Type B pancreatic cell (in vitro differentiated cells): ENCODE results near the gene ZNF148. TPM values are rescaled to one million over a fixed set of nuclear protein-coding genes. Genes with fewer than 3 reads are reported as not detected.

Experiments
- DNase-seq: peaks from one replicate; pipeline ENCODE4 v3.0.0; 2021; ENCODE audit warnings: mixed read lengths; ENCODE audit not compliant: unreplicated experiment; ENCODE audit errors: extremely low spot score
- H3K27ac Mint-ChIP-seq: 2 replicates; pipeline ENCODE4 v1.8.0; 2021; ENCODE audit warnings: mild to moderate bottlenecking, mixed read lengths
- H3K27me3 Mint-ChIP-seq: 2 replicates; pipeline ENCODE4 v1.8.0; 2021; ENCODE audit warnings: mixed read lengths
- H3K36me3 Mint-ChIP-seq: 2 replicates; pipeline ENCODE4 v1.8.0; 2021; ENCODE audit warnings: mixed read lengths
- H3K4me1 Mint-ChIP-seq: one replicate; pipeline ENCODE4 v1.8.0; 2021; ENCODE audit warnings: mixed read lengths; ENCODE audit not compliant: unreplicated experiment
- H3K4me3 Mint-ChIP-seq: 2 replicates; pipeline ENCODE4 v1.8.0; 2021; ENCODE audit warnings: mild to moderate bottlenecking, mixed read lengths
- H3K9me3 Mint-ChIP-seq: 2 replicates; pipeline ENCODE4 v1.8.0; 2021; ENCODE audit warnings: mixed read lengths
- total RNA-seq: library from RNA; stranded (reverse); gene quantifications from 2 replicates; pipeline ENCODE4 v1.2.1, GENCODE V29; 2021; ENCODE audit warnings: low replicate concordance
- TF ChIP-seq, protein P1 (sequence below): fragments of 200-600 bp; sonication (generic); conservative IDR thresholded peaks from 2 replicates; pipeline ENCODE4 v1.5.0; 2021; ENCODE audit warnings: antibody characterized with exemption, mild to moderate bottlenecking

Gene ZNF148
- total RNA-seq, 1 donor from 2014 or later: 46.4 TPM

DNA sequence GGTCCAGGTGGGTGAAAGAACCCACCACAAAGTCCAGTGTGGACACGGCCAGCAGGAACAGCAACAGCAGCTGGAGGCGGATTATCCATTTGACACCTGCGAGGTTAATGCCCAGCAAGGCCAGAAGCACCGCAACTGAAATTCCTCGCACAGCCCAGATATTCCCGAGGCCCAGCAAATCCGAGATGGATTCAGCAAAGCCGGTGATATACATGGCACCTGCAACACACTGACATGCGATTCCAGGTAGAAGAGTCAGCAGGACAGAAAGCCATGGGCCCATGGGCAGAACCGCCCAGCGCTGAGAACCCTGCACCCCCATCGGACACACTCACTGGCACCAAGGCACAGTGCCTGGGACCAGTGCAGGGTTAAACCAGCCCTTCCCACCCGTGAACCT is 197.4 kb downstream of the ZNF148 start:
- Mint-ChIP-seq H3K27ac (no peak overlapping the region), H3K27me3 (no peaks in the 10 kb centered on the region), H3K36me3 (no peaks in the 10 kb centered on the region), H3K4me1 (no peaks in the 10 kb centered on the region), H3K4me3 (no peak overlapping the region), H3K9me3 (no peaks in the 10 kb centered on the region)
- TF ChIP-seq, protein P1, sequence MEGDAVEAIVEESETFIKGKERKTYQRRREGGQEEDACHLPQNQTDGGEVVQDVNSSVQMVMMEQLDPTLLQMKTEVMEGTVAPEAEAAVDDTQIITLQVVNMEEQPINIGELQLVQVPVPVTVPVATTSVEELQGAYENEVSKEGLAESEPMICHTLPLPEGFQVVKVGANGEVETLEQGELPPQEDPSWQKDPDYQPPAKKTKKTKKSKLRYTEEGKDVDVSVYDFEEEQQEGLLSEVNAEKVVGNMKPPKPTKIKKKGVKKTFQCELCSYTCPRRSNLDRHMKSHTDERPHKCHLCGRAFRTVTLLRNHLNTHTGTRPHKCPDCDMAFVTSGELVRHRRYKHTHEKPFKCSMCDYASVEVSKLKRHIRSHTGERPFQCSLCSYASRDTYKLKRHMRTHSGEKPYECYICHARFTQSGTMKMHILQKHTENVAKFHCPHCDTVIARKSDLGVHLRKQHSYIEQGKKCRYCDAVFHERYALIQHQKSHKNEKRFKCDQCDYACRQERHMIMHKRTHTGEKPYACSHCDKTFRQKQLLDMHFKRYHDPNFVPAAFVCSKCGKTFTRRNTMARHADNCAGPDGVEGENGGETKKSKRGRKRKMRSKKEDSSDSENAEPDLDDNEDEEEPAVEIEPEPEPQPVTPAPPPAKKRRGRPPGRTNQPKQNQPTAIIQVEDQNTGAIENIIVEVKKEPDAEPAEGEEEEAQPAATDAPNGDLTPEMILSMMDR: no peak
- DNase-seq: no peak

Other genes with a start within 250 kb of the ZNF148 start
- gene SLC12A8, start 162.6 kb downstream of the ZNF148 start, total RNA-seq: 6.8 and 13.8 TPM in 2 replicates
- 34.6 and 36.5 TPM in 2 replicates for gene SNX4, start 144.9 kb upstream of the ZNF148 start, total RNA-seq
- gene OSBPL11, start 220.2 kb upstream of the ZNF148 start, total RNA-seq: 10.7 and 27.7 TPM in 2 replicates